SHP77 (cell line): Measurements from ENCODE around the gene RACGAP1.
A peak's percentile ranks its signal among the peaks of the same experiment; 100 is the strongest.

Experiments used
- DNase-seq, 2 experiments: peaks; one replicate each; lab custom pipeline; 2025; lab: John Stamatoyannopoulos, UW

Gene RACGAP1, protein sequence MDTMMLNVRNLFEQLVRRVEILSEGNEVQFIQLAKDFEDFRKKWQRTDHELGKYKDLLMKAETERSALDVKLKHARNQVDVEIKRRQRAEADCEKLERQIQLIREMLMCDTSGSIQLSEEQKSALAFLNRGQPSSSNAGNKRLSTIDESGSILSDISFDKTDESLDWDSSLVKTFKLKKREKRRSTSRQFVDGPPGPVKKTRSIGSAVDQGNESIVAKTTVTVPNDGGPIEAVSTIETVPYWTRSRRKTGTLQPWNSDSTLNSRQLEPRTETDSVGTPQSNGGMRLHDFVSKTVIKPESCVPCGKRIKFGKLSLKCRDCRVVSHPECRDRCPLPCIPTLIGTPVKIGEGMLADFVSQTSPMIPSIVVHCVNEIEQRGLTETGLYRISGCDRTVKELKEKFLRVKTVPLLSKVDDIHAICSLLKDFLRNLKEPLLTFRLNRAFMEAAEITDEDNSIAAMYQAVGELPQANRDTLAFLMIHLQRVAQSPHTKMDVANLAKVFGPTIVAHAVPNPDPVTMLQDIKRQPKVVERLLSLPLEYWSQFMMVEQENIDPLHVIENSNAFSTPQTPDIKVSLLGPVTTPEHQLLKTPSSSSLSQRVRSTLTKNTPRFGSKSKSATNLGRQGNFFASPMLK

DNA sequence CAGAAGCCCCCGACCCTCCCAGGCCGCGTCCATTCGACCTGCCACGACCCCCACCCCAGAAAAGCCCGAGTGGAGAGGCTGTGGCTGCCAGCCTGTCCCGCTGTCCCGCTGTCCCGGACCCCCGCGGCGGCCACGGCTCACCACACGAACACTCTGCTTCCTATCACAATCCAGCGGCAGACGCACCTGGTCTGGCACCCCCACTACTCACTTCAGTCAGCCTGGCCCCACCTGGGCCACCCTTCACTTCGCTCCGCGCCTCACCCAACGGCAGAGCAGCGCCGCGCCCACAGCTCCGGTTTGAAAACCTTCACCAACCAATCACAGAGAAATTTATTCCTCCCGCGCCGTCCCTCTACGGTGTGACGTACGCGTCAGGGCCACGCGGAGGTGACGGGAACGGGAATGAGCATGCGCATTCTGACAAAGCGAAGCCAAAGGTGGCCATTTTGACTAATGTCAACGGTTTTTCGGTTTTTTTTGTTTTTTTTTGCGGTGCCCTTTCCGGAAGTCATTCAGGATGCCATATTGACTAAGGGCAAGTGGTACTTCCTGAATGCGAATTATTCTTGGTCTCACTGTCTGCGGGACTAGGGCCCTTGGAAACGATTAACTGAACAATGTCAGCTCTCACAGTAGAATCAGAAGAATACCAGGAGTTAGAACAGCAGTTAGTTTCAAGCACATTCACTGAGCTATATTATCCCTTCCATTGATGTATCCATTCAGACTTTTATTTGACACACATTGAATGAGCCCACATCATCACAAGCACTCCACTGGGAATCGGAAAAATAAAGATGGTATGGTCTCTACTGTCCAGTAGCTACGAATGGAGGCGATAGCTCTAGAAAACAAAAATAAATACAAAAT lies at the start of gene RACGAP1:
RACGAP1 (minus strand) TSS at position 308 of the 873 bp plus-strand sequence. CDS start 8,779 bp downstream, outside the sequence.
- DNase-seq = peak; percentile 97 to 98

DNA sequence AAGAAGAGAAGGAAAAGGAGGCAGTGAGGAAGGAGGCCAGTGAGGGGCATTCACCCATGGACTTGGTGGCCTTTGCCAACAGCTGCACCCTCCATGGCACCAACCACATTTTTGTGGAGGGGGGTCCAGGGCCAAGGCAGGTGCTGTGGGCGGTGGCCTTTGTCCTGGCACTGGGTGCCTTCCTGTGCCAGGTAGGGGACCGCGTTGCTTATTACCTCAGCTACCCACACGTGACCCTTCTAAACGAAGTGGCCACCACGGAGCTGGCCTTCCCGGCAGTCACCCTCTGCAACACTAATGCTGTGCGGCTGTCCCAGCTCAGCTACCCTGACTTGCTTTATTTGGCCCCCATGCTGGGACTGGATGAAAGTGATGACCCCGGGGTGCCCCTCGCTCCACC lies 48.4 kb upstream of the RACGAP1 start:
- no peak for DNase-seq

DNA sequence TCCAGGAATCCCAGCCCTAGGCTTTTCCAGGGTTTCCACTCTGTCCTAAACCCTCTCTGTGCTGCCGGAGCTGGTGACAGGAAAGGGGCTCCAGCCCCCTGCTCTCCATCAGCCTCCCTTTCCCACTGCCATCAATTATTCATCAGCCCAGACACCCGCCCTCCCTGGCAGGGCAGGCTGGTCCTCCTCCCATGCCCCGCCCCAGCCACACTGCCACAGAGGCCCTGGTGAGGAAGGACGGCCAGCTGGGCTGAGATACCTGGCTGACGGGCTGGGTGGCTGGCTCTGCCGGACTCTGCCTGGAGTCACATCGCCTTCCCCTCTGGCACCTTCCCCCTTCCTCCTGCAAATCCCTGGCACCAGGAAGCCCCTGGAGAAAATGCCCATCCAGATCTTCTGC lies 47.9 kb upstream of the RACGAP1 start:
- no peak for DNase-seq

GRCh38 chr12:50072198-50072907 lies 47.1 kb upstream of the RACGAP1 start:
- no peak for DNase-seq

- DNase-seq = peak; percentile 29 to 55
Observed at GRCh38 chr12:50070314-50071060, 45.2 kb upstream of the RACGAP1 start.

DNA sequence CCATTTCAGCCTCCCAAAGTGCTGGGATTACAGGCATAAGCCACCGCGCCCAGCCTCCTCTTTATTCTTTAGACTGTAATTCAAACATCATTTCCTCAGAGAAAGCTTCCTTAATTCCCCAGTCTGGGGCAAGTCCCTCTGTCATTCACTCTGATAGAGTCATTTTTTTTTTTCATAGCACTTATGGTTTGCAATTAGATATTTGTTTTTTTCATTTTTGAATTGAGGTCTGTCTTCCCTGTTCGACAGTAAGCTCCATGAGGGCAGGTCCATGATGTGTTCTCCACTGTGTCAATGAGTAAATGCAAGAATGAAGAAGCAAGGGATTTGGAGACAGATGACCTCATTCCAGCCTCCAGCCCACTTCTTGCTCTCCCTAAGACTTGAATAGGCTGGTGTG lies 44.2 kb upstream of the RACGAP1 start:
- DNase-seq = no peak

DNA sequence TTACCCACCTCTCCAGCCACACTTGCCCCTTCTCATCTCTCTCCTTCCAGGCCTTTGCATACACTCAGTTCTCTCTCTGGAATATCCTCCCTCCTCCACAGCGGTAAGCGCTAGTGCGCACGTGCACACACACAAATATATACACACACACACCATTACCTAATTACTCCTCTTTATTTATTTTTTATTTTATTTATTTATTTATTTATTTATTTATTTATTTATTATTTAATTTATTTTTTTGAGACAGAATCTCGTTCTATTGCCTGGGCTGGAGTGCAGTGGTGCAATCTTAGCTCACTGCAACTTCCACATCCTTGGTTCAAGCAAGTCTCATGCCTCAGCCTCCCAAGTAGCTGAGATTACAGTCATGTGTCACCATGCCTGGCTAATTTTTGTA lies 43.8 kb upstream of the RACGAP1 start:
- no peak for DNase-seq

GRCh38 chr12:50066402-50066801 lies 41.1 kb upstream of the RACGAP1 start:
- no peak for DNase-seq

DNA sequence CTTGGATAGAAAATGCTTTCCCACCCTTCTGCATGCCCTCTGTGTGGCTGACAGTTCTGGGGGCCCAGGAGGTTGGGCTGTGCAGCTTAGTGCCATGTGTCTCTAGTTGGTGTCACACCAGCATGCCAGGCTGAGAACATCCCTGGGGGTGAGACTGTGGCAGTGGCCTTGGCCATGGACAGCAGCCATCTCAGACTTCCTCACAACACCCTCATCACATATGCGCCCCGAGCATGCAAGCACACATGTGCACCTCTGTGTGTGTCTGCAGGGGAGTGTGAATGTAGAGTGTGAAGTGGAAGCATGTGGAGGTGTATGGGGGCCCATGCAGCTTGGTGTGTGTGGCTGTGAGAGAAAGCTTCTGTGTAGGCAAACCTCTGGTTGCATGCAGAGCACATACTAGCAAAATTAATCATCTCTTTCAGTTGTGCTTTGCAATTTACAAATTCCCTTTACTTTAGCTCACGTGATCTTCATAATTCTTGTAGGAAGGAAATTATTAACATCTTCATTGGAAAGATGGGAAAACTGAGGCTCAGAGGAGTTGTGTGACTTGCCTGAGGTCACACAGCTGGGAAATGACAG lies 40.5 kb upstream of the RACGAP1 start:
- no peak for DNase-seq

DNA sequence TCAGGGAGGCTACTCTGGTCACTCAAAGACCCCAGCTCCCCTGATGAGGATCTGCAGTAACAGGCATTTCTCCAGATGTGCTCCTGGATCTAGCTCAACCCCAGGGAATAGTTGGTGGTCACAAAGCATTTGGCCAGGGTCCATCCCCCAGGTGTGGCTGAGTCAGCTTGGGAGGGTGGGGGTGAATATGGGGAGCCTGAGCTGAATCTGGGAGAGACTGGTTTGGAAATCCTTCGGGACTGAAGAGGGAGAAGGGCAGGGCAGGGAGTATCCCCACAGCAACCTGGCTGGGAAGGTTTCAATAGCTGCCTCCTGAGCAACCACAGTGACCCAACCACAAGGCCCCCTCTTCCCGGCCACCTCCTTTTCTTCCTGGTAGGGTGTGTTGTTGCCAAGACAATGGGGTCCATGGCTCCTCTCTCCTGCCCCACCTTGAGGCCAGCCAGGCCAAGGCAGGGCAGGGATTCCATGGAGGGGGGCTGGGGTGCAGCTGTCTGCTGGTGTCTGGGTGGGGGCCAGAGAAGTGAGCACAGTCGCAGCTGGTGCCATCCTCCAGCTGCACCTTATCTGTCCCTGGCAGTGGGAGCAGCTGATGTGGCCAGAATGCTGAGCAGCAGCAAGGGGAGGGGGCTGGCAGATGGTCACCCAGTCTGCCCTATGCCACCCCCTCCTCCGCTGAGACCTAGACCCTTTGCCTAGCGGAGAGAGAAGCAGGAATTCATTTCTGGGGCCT lies 37.6 kb upstream of the RACGAP1 start:
- peak in 1 of 2 experiments; percentile 7 for DNase-seq

GRCh38 chr12:50061946-50062686 lies 36.8 kb upstream of the RACGAP1 start:
- DNase-seq = no peak

- no peak for DNase-seq
Observed at GRCh38 chr12:50061171-50061570, 35.9 kb upstream of the RACGAP1 start.

DNA sequence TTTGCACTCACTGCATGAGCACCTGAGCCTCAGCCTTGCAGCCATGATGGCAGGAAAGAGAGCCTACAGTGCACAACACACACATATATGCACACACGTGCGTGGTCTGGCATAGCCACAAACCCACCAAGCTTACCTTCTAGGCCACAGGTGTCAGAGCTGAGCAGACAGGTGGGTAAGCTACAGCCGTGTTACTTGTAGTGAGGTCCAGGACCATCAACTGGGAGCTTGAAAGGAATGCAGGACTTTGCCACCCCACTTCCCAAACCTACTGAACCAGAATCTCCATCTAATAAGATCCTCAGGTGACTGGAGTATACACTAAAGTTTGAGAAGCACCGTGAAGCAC lies 34.8 kb upstream of the RACGAP1 start:
- no peak for DNase-seq

GRCh38 chr12:50059440-50060119 lies 34.3 kb upstream of the RACGAP1 start:
- no peak for DNase-seq

DNA sequence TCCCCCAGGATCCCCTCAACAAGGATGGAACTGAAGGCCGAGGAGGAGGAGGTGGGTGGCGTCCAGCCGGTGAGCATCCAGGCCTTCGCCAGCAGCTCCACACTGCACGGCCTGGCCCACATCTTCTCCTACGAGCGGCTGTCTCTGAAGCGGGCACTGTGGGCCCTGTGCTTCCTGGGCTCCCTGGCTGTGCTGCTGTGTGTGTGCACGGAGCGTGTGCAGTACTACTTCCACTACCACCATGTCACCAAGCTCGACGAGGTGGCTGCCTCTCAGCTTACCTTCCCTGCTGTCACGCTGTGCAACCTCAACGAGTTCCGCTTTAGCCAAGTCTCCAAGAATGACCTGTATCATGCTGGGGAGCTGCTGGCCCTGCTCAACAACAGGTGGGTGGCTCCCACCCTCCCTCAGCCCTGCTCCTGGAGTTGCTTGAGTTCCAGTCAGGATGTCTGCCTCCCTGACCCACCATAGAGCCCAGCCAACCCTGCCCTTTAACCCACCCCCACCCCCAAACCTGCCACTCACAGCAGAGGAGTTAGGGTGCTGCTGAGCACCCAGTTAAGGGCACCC lies 33.5 kb upstream of the RACGAP1 start:
- no peak for DNase-seq

DNA sequence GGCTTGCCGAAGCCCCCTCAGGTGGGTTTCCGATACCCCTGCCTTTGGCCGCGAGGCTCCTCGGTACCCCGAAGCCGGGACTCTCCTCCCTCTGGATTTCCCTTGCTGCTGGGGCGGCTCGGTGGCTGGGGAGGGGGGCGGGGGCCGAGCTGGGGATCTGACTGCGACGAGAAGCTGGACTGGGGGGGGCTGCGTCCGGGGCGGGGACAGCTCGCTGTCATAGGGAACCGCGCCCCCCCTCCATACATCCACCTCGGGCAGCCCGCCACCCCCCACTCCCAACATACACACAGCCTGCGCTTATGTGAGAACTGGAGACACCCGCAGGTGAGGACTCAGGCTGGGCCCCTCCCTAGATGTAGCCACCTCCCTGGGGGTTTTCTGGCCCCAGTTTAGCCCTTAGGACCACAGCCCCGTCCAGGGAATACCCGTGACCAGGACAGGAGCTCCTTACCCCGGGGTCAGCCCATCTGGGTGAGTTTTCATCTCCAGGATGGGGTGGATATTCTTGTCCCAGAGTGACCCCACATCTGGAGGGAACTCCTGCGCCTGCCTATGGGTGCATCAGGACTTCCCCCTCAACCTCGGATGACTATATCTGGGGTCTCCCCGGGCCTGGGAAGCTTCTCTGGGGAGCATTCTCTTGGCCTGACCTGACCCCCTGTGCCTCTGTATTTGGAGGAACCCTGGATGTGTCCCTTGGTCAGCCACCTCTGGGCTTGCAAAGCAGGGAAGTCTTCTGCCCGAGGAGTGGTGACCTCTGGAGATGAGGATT lies 32.8 kb upstream of the RACGAP1 start:
- DNase-seq = no peak

DNA sequence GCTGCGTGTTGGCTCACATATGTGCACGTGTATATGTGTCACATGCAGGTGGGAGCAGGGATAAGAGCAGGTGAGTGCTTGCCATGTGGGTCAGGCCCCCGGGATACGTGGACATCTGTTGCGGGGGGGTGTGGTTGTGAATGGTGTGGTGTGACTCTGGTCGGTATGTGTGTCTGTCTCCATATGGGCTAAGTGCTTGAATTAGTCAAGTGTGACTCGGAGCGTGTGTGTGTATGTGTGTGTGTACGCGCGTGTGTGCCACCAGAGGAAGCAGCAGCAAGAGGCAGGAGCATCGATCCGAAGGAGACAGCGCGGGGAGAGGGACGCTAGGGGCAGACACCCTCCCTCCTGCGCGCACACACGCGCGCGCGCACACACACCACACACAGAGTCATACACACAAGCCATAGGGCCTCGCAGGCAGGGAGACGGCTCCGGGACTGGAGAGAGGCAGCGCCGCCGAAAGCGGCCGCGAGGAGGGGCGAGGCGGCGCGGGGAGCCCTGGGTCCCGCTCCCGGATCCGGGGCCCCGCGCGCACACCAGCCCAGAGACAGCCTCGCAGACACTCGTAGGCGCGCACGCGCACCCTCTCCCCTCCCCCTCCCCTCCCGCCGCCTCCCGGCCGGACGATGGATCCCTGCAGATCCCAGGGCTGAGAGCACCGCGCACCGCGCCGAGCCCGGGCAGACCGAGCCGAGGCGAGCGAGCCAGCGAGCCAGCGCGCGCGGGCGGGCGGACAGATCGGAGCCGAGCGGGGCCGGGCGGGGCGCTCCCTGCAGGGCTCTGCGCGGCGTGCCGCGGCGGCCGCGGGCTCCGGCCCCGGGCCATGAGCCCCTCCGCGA lies 31.9 kb upstream of the RACGAP1 start, which contains the start of gene ASIC1:
ASIC1 (plus strand) TSS at position 597 of the 842 bp plus-strand sequence. CDS start 1,171 bp downstream, outside the sequence.
- DNase-seq = peak in 1 of 2 experiments; percentile 40
